ENCODE results near the gene ELK3. TPM values are rescaled to one million over a fixed set of nuclear protein-coding genes. Genes with fewer than 3 reads are reported as not detected.
"Not testable (repeated sequence)": the region's sequence is repeated elsewhere in the genome, so short reads cannot be mapped to it uniquely, and the experiment has no call there.

Gene ELK3
- total RNA-seq, 1 donor from 2014 or later = 3.7 TPM

DNA sequence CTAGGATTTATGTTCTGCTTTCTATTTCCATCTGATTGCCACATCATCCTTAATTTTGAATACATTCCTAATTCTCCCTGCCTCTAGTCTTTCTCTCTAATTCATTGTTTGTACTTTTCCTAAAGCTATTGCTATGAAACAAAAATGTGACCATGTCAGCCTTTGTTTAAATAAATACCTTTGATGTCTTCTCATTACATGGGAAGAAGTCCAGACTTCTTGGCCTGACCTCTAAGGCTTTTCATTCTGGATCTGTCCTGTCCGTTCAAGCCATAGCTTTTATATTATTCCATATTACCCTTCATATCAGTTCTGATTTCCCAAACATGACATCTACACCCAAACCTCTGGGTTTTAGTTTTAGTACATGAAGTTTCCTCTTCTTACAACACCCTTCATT lies 114.7 kb downstream of the ELK3 start:
- Mint-ChIP-seq H3K4me3 (ENCODE audit: unreplicated experiment) (no peak overlapping the region), H3K4me1 (ENCODE audit: low read depth, unreplicated experiment) (no peaks in the 10 kb centered on the region), H3K36me3 (ENCODE audit: unreplicated experiment) (no peaks in the 10 kb centered on the region), H3K27me3 (ENCODE audit: unreplicated experiment) (no peaks in the 10 kb centered on the region), H3K27ac (ENCODE audit: unreplicated experiment) (no peak overlapping the region), H3K9me3 (ENCODE audit: unreplicated experiment) (no peaks in the 10 kb centered on the region)
- TF ChIP-seq, protein P1, sequence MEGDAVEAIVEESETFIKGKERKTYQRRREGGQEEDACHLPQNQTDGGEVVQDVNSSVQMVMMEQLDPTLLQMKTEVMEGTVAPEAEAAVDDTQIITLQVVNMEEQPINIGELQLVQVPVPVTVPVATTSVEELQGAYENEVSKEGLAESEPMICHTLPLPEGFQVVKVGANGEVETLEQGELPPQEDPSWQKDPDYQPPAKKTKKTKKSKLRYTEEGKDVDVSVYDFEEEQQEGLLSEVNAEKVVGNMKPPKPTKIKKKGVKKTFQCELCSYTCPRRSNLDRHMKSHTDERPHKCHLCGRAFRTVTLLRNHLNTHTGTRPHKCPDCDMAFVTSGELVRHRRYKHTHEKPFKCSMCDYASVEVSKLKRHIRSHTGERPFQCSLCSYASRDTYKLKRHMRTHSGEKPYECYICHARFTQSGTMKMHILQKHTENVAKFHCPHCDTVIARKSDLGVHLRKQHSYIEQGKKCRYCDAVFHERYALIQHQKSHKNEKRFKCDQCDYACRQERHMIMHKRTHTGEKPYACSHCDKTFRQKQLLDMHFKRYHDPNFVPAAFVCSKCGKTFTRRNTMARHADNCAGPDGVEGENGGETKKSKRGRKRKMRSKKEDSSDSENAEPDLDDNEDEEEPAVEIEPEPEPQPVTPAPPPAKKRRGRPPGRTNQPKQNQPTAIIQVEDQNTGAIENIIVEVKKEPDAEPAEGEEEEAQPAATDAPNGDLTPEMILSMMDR (IDR thresholded peaks at IDR 0.05; ENCODE audit: partially characterized antibody, unreplicated experiment) = no peak
- no peak for DNase-seq

DNA sequence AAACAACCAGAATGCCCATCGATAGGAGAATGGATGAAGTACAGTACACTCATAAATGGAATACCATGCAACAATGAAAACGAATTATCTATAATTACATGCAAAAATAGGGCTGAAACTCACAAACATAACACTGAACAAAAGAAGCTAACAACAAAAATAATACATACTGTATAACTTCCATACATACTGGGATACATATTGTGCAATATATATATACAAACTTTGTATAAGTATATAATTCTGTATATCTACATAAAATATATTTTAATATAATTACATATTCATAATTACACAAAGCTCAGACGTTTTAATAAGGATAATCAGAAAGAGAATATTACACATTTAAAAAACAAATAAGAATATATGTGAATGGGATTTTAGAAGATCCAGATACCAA lies 115.9 kb downstream of the ELK3 start:
- Mint-ChIP-seq H3K4me1 (ENCODE audit: low read depth, unreplicated experiment) (no peaks in the 10 kb centered on the region), H3K4me3 (ENCODE audit: unreplicated experiment) (no peak overlapping the region), H3K36me3 (ENCODE audit: unreplicated experiment) (no peaks in the 10 kb centered on the region), H3K27me3 (ENCODE audit: unreplicated experiment) (no peaks in the 10 kb centered on the region), H3K27ac (ENCODE audit: unreplicated experiment) (no peak overlapping the region), H3K9me3 (ENCODE audit: unreplicated experiment) (no peaks in the 10 kb centered on the region)
- no peak for DNase-seq
- TF ChIP-seq, protein P1 (IDR thresholded peaks at IDR 0.05; ENCODE audit: partially characterized antibody, unreplicated experiment) = no peak

DNA sequence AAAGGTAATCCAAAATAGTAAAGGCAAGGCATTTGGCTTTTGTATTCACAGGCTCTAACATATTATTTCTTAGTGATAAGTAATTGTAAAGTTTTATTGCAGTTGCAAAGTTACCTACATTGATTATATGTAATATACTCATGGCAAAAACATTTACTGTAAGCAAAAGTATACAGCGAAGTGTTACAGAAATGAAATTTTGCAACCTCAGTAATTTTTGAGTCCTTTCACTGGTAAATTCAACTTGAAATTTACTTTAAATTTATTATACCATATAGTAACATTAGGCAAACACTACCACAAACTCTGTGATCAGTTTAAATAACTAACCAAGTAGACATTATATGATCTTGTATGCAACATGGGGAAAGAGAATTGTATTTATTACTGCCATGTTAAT lies 117.0 kb downstream of the ELK3 start:
- Mint-ChIP-seq H3K36me3 (ENCODE audit: unreplicated experiment) (no peaks in the 10 kb centered on the region), H3K27me3 (ENCODE audit: unreplicated experiment) (peaks cover 4% of the 10 kb centered on the region), H3K9me3 (ENCODE audit: unreplicated experiment) (peaks cover 4% of the 10 kb centered on the region), H3K4me1 (ENCODE audit: low read depth, unreplicated experiment) (no peaks in the 10 kb centered on the region), H3K4me3 (ENCODE audit: unreplicated experiment) (no peak overlapping the region), H3K27ac (ENCODE audit: unreplicated experiment) (no peak overlapping the region)
- no peak for DNase-seq
- TF ChIP-seq, protein P1 (IDR thresholded peaks at IDR 0.05; ENCODE audit: partially characterized antibody, unreplicated experiment) = no peak

DNA sequence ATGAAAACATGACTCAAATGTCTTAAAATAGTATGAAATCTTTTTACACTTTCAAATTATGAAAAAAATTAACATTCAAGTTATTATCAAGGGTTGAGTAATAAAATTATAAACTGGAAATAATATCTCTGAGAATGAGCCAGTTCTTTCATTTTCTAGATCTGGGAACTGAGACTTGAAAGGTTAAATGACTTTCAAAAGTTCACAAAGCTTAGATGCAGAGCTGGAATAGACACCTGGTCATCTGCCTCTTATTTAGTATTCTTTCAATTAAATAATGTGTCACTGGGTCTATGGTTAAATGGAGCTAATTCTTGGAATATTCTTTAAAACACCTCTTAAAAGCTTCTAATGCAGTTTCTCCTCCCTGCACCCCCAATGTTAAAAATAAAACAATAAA lies 119.4 kb downstream of the ELK3 start:
- Mint-ChIP-seq H3K27ac (ENCODE audit: unreplicated experiment) (no peak overlapping the region), H3K36me3 (ENCODE audit: unreplicated experiment) (no peaks in the 10 kb centered on the region), H3K4me1 (ENCODE audit: low read depth, unreplicated experiment) (no peaks in the 10 kb centered on the region), H3K27me3 (ENCODE audit: unreplicated experiment) (peaks cover 4% of the 10 kb centered on the region), H3K4me3 (ENCODE audit: unreplicated experiment) (no peak overlapping the region), H3K9me3 (ENCODE audit: unreplicated experiment) (peaks cover 6% of the 10 kb centered on the region)
- DNase-seq = no peak
- TF ChIP-seq, protein P1 (IDR thresholded peaks at IDR 0.05; ENCODE audit: partially characterized antibody, unreplicated experiment) = no peak

DNA sequence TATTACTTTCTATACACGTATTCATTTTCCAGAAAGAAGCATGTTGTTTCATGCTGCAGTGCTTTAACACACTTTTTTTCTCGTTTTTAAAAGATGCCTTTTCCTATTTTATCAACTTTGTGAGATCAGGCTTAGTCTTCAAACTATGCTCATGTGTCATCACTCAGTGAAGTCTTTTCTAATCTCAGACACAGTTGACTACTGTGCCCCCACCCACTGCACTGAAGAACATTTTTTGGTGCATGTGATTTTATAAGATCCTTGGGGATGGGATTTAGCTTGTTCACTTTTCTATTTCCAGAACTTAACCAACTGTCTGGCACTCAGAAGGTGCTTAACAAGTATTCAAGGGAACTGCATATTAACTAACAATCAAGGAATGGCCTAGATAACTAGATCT lies 120.5 kb downstream of the ELK3 start:
- H3K4me1 Mint-ChIP-seq (ENCODE audit: low read depth, unreplicated experiment) = no peaks in the 10 kb centered on the region
- TF ChIP-seq, protein P1 (IDR thresholded peaks at IDR 0.05; ENCODE audit: partially characterized antibody, unreplicated experiment) = no peak
- H3K27me3 Mint-ChIP-seq (ENCODE audit: unreplicated experiment) = peaks cover 4% of the 10 kb centered on the region
- no peaks in the 10 kb centered on the region for H3K36me3 Mint-ChIP-seq (ENCODE audit: unreplicated experiment)
- H3K9me3 Mint-ChIP-seq (ENCODE audit: unreplicated experiment) = peaks cover 6% of the 10 kb centered on the region
- no peak overlapping the region for H3K4me3 Mint-ChIP-seq (ENCODE audit: unreplicated experiment)
- no peak overlapping the region for H3K27ac Mint-ChIP-seq (ENCODE audit: unreplicated experiment)
- DNase-seq = no peak

DNA sequence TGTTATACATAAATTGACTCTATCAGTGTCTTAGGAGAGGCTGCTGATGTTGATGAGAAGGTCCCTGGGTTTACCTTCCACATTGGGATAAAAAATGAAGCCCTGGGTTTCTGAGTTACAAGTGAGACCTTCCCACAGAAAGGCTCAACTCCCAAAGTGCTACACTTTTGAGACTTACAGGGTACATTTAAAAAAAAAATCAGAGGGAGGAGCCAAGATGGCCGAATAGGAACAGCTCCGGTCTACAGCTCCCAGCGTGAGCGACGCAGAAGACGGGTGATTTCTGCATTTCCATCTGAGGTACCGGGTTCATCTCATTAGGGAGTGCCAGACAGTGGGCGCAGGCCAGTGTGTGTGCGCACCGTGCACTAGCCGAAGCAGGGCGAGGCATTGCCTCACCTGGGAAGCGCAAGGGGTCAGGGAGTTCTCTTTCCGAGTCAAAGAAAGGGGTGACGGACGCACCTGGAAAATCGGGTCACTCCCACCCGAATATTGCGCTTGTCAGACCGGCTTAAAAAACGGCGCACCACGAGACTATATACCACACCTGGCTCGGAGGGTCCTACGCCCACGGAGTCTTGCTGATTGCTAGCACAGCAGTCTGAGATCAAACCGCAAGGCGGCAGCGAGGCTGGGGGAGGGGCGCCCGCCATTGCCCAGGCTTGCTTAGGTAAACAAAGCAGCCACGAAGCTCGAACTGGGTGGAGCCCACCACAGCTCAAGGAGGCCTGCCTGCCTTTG lies 121.7 kb downstream of the ELK3 start:
- H3K9me3 Mint-ChIP-seq (ENCODE audit: unreplicated experiment); H3K27me3 Mint-ChIP-seq (ENCODE audit: unreplicated experiment); H3K4me1 Mint-ChIP-seq (ENCODE audit: low read depth, unreplicated experiment); H3K36me3 Mint-ChIP-seq (ENCODE audit: unreplicated experiment); DNase-seq: not testable (repeated sequence)
- Mint-ChIP-seq H3K4me3 (ENCODE audit: unreplicated experiment) (peak overlapping the region; percentile 88), H3K27ac (ENCODE audit: unreplicated experiment) (peak overlapping the region; percentile 96)

DNA sequence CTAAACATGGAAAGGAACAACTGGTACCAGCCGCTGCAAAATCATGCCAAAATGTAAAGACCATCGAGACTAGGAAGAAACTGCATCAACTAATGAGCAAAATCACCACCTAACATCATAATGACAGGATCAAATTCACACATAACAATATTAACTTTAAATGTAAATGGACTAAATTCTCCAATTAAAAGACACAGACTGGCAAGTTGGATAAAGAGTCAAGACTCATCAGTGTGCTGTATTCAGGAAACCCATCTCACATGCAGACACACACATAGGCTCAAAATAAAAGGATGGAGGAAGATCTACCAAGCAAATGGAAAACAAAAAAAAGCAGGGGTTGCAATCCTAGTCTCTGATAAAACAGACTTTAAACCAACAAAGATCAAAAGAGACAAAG lies 123.6 kb downstream of the ELK3 start:
- H3K36me3 Mint-ChIP-seq (ENCODE audit: unreplicated experiment); H3K4me3 Mint-ChIP-seq (ENCODE audit: unreplicated experiment); H3K4me1 Mint-ChIP-seq (ENCODE audit: low read depth, unreplicated experiment); DNase-seq; H3K9me3 Mint-ChIP-seq (ENCODE audit: unreplicated experiment); H3K27me3 Mint-ChIP-seq (ENCODE audit: unreplicated experiment); H3K27ac Mint-ChIP-seq (ENCODE audit: unreplicated experiment): not testable (repeated sequence)

Measured in glutamatergic neuron (in vitro differentiated cells).